HG02571 (cell line): ENCODE data around the gene LTO1.
"Not testable (repeated sequence)": the region's sequence is repeated elsewhere in the genome, so short reads cannot be mapped to it uniquely, and the experiment has no call there.

Experiments
- ATAC-seq: cut with Tn5 transposase; IDR thresholded peaks from one replicate; pipeline ENCODE4 v1.9.1; 2021; ENCODE audit warnings: mild to moderate bottlenecking, moderate library complexity; ENCODE audit not compliant: unreplicated experiment

Gene LTO1

GRCh38 chr11:69702239-69702691 is 27.1 kb upstream of the LTO1 start:
- no peak for ATAC-seq

GRCh38 chr11:69700278-69701140 is 25.4 kb upstream of the LTO1 start:
- no peak for ATAC-seq

- no peak for ATAC-seq
These were observed 24.1 kb upstream of the LTO1 start for GRCh38 chr11:69699213-69699612.

GRCh38 chr11:69698362-69698761 is 23.2 kb upstream of the LTO1 start:
- ATAC-seq, result no peak

- ATAC-seq, result no peak
These were observed 22.7 kb upstream of the LTO1 start for GRCh38 chr11:69697861-69698260.

GRCh38 chr11:69697469-69697843 is 22.3 kb upstream of the LTO1 start:
- no peak for ATAC-seq

GRCh38 chr11:69696749-69697468 is 21.8 kb upstream of the LTO1 start:
- ATAC-seq, result no peak

GRCh38 chr11:69695995-69696394 is 20.8 kb upstream of the LTO1 start:
- not testable (repeated sequence) for ATAC-seq

- ATAC-seq, result no peak
These were observed 20.4 kb upstream of the LTO1 start for GRCh38 chr11:69695581-69695980.

- no peak for ATAC-seq
These were observed 19.6 kb upstream of the LTO1 start for GRCh38 chr11:69694781-69695180.

- no peak for ATAC-seq
These were observed 17.3 kb upstream of the LTO1 start for GRCh38 chr11:69692422-69692821.

- ATAC-seq, result no peak
These were observed 16.3 kb upstream of the LTO1 start for GRCh38 chr11:69691463-69691862.

GRCh38 chr11:69689484-69690319 is 14.5 kb upstream of the LTO1 start:
- ATAC-seq, result no peak

GRCh38 chr11:69687969-69688771 is 13.0 kb upstream of the LTO1 start:
- ATAC-seq, result not testable (repeated sequence)

GRCh38 chr11:69686856-69687255 is 11.7 kb upstream of the LTO1 start:
- no peak for ATAC-seq

GRCh38 chr11:69686452-69686851 is 11.3 kb upstream of the LTO1 start:
- ATAC-seq, result no peak

GRCh38 chr11:69685348-69685747 is 10.2 kb upstream of the LTO1 start:
- ATAC-seq, result no peak

GRCh38 chr11:69684651-69685050 is 9.5 kb upstream of the LTO1 start:
- no peak for ATAC-seq

GRCh38 chr11:69683764-69684333 is 8.7 kb upstream of the LTO1 start:
- ATAC-seq, result no peak

GRCh38 chr11:69682681-69683326 is 7.7 kb upstream of the LTO1 start:
- no peak for ATAC-seq
